Body of pancreas (tissue), 4 donors: ENCODE measurements around the gene UQCRH.

ENCODE experiments used
- CTCF ChIP-seq, 7 experiments: fragments of 450-650 bp in 4 of 7; fragments of 200-600 bp in 3 of 7; sonication (generic) in 3 of 7; IDR thresholded peaks; one replicate each; pipeline ENCODE4 v1.5.1; 2016 to 2019; ENCODE audit warnings: antibody characterized with exemption in 7 of 7
- POLR2A ChIP-seq, 3 donors: fragments of 450-650 bp; IDR thresholded peaks; one replicate each; pipeline ENCODE4 v1.6.1; 2016; ENCODE audit warnings: antibody characterized with exemption in 3 of 3, mild to moderate bottlenecking in 2 of 3

DNA sequence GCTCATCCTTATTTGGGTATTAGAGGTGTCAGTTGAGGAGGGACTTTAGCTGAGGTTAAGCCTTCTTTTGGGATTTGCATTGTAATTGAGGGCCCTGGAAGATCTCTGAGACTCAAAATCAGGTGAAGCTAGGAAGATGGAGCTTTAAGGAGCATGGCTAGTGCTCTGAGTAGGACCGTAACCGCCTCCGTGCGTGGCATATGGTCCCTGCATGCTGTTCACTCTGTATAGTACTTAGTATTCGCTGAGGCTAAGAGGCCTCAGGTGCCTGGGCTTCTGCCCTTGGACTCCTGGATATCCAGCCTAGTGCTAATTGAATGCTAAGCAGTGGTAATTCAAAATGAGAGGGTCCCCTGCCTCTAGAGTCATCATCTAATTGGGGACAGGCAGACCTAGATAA lies 59.6 kb downstream of the UQCRH start:
- TF ChIP-seq CTCF (IDR thresholded peaks at IDR 0.05), result no peak
- TF ChIP-seq POLR2A (IDR thresholded peaks at IDR 0.05), result no peak
